Measurements from ENCODE around the gene ZNF423.

The ZNF423 gene

DNA sequence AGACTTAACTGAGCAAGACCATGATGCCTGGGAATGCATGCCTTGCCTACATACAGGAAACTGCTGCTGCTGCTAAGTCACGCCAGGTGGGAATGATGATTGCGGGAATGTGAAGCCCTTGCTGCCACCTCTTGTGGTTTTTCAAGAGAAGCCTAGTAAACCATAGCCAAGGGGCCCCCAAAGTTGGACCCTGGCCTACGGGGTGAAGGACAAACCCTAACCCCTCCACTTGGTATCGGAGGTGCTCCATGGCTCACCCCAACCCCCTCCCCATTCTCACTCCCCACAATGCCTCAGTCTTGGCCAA is 233.9 kb downstream of the ZNF423 start:
- peaks cover 16% of the 10 kb centered on the region for H4K20me1 ChIP-seq
- no peak overlapping the region for H3K27ac ChIP-seq
- H3K36me3 ChIP-seq, result peaks cover 71% of the 10 kb centered on the region
- no peak for TF ChIP-seq Cebpa-rat (IDR thresholded peaks at IDR 0.05)
- no peak overlapping the region for H3K9ac ChIP-seq
- no peak overlapping the region for H3K4me3 ChIP-seq
- H3K4me2 ChIP-seq, result peak overlapping the region; percentile 78
- peaks cover 28% of the 10 kb centered on the region for H3K4me1 ChIP-seq
- H3K27me3 ChIP-seq, result no peaks in the 10 kb centered on the region
- H3K9me3 ChIP-seq, result peaks cover 9% of the 10 kb centered on the region; the same call in 1 of the 2 replicates

DNA sequence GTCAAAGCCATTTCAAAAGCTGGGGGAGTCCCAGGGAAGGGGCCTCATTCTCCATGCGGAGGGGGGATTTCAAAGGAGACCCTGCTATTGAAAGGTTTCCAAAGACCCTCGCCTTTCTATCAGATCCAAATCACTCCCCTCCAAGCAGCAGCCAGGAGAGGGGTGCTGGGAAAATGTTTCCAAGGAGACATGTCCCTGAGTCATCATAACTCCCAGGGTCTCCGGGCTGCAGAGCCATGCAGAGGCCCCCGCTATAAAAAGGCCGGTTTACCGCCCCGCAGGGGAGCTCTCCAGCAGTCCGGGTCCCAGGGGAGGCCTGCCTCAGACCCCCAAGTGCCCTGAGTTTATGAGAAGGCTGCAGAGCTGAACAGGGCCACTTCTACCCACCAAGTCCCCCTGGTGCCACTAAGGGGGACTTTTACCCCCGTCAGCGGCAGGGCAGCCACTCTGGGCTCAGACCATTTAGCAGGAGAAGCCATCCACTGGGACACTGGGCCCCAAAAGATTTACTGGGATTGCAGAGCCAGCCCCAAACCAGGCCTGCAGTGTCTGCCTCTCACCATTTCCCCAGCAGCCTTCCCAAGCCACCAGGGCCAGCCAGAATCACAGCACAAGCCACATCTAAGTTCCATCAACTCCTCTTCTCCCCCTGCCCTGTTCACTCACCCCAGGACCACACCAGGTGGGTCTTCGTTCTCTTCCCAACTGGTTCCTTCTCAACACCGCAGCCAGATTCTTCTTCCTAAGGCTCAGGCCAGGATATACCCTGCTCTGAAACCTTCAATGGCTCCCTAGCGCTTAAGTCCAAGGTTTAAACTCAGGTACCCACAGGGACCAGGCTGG is 234.4 kb downstream of the ZNF423 start:
- Histone ChIP-seq H3K27me3 (no peaks in the 10 kb centered on the region), H3K36me3 (peaks cover 70% of the 10 kb centered on the region), H3K4me3 (no peak overlapping the region), H3K4me1 (peaks cover 28% of the 10 kb centered on the region), H3K4me2 (peak overlapping the region; percentile 78), H3K9me3 (peaks cover 9% of the 10 kb centered on the region; the same call in 1 of the 2 replicates), H3K27ac (peak overlapping the region; percentile 72), H4K20me1 (peaks cover 16% of the 10 kb centered on the region), H3K9ac (peak overlapping the region; percentile 67)
- no peak for TF ChIP-seq Cebpa-rat (IDR thresholded peaks at IDR 0.05)

DNA sequence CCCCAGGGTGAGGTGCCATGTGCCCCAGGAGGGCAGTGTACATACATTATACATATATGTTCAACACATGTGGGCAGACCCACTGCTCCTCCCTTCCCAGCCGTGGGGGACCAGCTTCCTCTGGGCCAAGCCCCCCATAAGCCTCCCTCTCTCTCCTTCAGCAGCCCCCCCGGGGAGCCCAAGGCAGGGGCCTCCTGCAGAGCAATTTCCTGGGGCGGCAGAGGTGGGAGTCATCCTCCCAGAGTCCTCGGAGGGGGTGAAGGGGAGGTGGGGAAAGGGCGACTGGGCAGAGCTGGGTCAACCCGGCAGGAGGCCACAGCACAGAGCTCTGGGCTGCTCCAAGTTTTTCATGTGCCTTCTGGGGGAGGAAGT is 235.1 kb downstream of the ZNF423 start:
- H3K4me3 ChIP-seq, result no peak overlapping the region
- H3K4me1 ChIP-seq, result peaks cover 28% of the 10 kb centered on the region
- peaks cover 65% of the 10 kb centered on the region for H3K36me3 ChIP-seq
- peak overlapping the region; percentile 72 for H3K27ac ChIP-seq
- no peak for TF ChIP-seq Cebpa-rat (IDR thresholded peaks at IDR 0.05)
- H3K27me3 ChIP-seq, result no peaks in the 10 kb centered on the region
- H4K20me1 ChIP-seq, result peaks cover 18% of the 10 kb centered on the region
- peak overlapping the region; percentile 67 for H3K9ac ChIP-seq
- peak overlapping the region; percentile 78 for H3K4me2 ChIP-seq
- H3K9me3 ChIP-seq, result peaks cover 9% of the 10 kb centered on the region; the same call in 1 of the 2 replicates

DNA sequence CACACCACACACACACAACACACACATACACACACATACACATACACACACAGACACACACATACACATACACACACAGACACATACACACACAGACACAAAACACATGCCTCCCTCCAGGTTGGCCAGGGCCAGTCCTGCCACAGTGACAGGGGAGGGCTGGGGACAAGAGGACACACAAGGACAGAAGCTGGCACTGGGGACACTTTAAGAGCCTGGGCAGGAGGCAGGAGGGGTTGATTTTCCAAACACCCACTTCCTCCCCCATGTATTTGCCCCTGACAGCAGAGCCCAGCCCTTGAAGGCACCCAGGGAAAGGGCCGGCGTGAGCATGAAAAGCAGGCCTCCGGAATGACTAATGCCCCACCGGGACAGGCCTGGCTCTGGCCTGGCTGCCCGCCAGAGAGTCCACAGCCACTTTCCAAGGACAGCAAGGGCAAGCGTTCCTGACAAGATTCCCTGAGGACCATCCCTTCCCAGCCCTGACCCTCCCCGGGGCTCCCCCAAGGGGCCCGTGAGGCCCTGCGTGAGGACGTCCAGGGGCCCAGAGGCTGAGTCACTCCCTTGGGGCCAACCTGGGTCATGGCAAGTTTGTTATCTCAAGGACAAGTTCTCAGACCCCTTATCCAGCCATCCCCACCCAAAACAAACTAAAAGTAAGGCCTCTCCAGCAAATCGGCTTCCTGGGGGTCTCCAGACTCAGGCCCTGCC is 235.6 kb downstream of the ZNF423 start:
- Histone ChIP-seq H3K4me1 (peaks cover 32% of the 10 kb centered on the region), H3K9me3 (peaks cover 9% of the 10 kb centered on the region; the same call in 1 of the 2 replicates), H4K20me1 (peaks cover 23% of the 10 kb centered on the region), H3K27me3 (no peaks in the 10 kb centered on the region), H3K36me3 (peaks cover 65% of the 10 kb centered on the region), H3K9ac (peak overlapping the region; percentile 67), H3K4me2 (peak overlapping the region; percentile 78), H3K27ac (peak overlapping the region; percentile 72), H3K4me3 (no peak overlapping the region)
- TF ChIP-seq Cebpa-rat (IDR thresholded peaks at IDR 0.05), result no peak

DNA sequence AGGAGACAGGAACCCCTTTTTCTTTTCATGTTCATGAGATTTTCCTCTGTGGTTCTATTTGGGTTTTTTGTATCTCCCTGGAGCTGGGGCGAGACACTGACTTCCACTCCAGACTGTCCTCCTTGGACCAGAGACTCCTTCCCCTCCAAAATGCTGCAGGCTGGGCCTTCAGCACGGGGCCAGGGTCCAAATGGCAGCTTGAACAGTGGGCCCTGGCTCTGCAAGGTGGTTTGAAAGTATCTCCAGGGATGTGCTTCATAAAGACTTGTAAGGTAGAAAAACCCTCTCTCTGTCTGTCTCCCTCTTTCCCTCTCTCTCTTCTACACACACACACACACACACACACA is 236.1 kb downstream of the ZNF423 start:
- Histone ChIP-seq H3K27ac (no peak overlapping the region), H3K9ac (no peak overlapping the region), H3K27me3 (no peaks in the 10 kb centered on the region), H3K4me2 (no peak overlapping the region), H3K9me3 (peaks cover 9% of the 10 kb centered on the region; the same call in 1 of the 2 replicates), H3K36me3 (peaks cover 61% of the 10 kb centered on the region), H4K20me1 (peaks cover 24% of the 10 kb centered on the region), H3K4me1 (peaks cover 33% of the 10 kb centered on the region), H3K4me3 (no peak overlapping the region)
- TF ChIP-seq Cebpa-rat (IDR thresholded peaks at IDR 0.05), result no peak

GRCh38 chr16:49618955-49619354 is 237.0 kb downstream of the ZNF423 start:
- no peak for TF ChIP-seq Cebpa-rat (IDR thresholded peaks at IDR 0.05)
- H3K4me3 ChIP-seq, result no peak overlapping the region
- peaks cover 53% of the 10 kb centered on the region for H3K36me3 ChIP-seq
- H3K27me3 ChIP-seq, result no peaks in the 10 kb centered on the region
- H3K9me3 ChIP-seq, result peaks cover 9% of the 10 kb centered on the region; the same call in 1 of the 2 replicates
- peaks cover 33% of the 10 kb centered on the region for H3K4me1 ChIP-seq
- no peak overlapping the region for H3K4me2 ChIP-seq
- H3K27ac ChIP-seq, result no peak overlapping the region
- peaks cover 24% of the 10 kb centered on the region for H4K20me1 ChIP-seq
- H3K9ac ChIP-seq, result no peak overlapping the region

- no peak overlapping the region for H3K4me3 ChIP-seq
- TF ChIP-seq Cebpa-rat (IDR thresholded peaks at IDR 0.05), result no peak
- no peak overlapping the region for H3K9ac ChIP-seq
- no peak overlapping the region for H3K27ac ChIP-seq
- H3K4me1 ChIP-seq, result peaks cover 33% of the 10 kb centered on the region
- no peaks in the 10 kb centered on the region for H3K27me3 ChIP-seq
- peaks cover 41% of the 10 kb centered on the region for H3K36me3 ChIP-seq
- H4K20me1 ChIP-seq, result peaks cover 24% of the 10 kb centered on the region
- peaks cover 13% of the 10 kb centered on the region; the same call in 1 of the 2 replicates for H3K9me3 ChIP-seq
- no peak overlapping the region for H3K4me2 ChIP-seq
Observed at GRCh38 chr16:49617710-49618330, 238.1 kb downstream of the ZNF423 start.

DNA sequence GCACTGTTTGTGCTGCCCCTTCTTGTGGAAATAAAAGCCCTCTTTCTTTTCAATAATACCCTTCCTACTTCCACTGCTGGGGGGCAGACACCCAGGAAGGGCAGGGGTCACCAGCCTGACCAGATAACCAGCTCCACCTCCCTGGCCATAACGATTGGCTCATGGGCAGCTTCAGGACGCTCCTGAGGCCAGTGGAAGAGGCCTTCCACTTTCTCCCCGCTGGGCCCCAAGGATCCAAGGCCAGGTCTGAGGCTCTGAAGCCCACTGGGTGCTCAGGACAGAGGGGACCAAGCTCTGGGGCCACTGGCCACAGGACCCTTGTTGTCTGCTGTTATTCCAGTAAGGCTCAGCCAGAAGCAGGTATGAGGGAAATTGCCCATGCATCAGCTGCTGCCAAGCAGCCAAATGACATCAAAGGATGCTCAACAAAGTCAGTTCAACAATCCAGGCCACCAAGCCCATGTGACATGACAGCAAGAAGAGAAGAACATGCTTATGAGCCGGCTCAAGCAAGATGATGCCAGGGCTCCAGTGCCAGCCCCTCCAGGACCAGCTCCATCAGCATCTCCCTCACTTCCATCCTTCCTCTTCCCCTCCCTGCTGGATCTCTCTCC is 238.8 kb downstream of the ZNF423 start:
- Histone ChIP-seq H3K4me1 (peaks cover 29% of the 10 kb centered on the region), H3K9ac (no peak overlapping the region), H3K27me3 (no peaks in the 10 kb centered on the region), H3K36me3 (peaks cover 34% of the 10 kb centered on the region), H4K20me1 (peaks cover 17% of the 10 kb centered on the region; the same call in 1 of the 2 replicates), H3K4me2 (no peak overlapping the region), H3K9me3 (peaks cover 13% of the 10 kb centered on the region; the same call in 1 of the 2 replicates), H3K4me3 (no peak overlapping the region), H3K27ac (no peak overlapping the region)
- TF ChIP-seq Cebpa-rat (IDR thresholded peaks at IDR 0.05), result no peak

GRCh38 chr16:49615576-49615975 is 240.3 kb downstream of the ZNF423 start:
- Histone ChIP-seq H3K27me3 (no peaks in the 10 kb centered on the region), H3K4me2 (0 out of 2 replicates have a peak overlapping the region, but pooled peaks have one; percentile 5), H3K4me3 (no peak overlapping the region), H3K36me3 (peaks cover 34% of the 10 kb centered on the region), H3K9ac (no peak overlapping the region), H3K4me1 (peaks cover 14% of the 10 kb centered on the region), H3K27ac (no peak overlapping the region), H3K9me3 (peaks cover 13% of the 10 kb centered on the region; the same call in 1 of the 2 replicates), H4K20me1 (peaks cover 8% of the 10 kb centered on the region; the same call in 1 of the 2 replicates)
- no peak for TF ChIP-seq Cebpa-rat (IDR thresholded peaks at IDR 0.05)

Data from BLaER1 (cell line).